Astrocyte (in vitro differentiated cells and primary cell): ENCODE data around the gene TCF3.

Source experiments
- CTCF ChIP-seq: IDR thresholded peaks from 2 replicates; pipeline ENCODE4 v1.5.1; 2011; ENCODE audit warnings: low read depth, mild to moderate bottlenecking, inconsistent platforms, low read length, moderate library complexity; ENCODE audit not compliant: insufficient read depth
- EZH2 ChIP-seq: IDR thresholded peaks from 2 replicates; pipeline ENCODE4 v1.6.1; 2012; ENCODE audit warnings: mild to moderate bottlenecking, low read length, inconsistent platforms; ENCODE audit not compliant: insufficient read depth

GRCh38 chr19:1673645-1674292, 21.4 kb upstream of the TCF3 start:
- TF ChIP-seq CTCF = no peak
- TF ChIP-seq EZH2 = no peak
